Epidermal melanocyte (primary cell): Measurements from ENCODE around the gene CLDND2.

Experiments used
- DNase-seq: peaks from one replicate; pipeline ENCODE4 v3.0.0; 2011; ENCODE audit warnings: low spot score; ENCODE audit not compliant: insufficient read length

Gene CLDND2

GRCh38 chr19:51333836-51334460 is 34.9 kb downstream of the CLDND2 start:
- DNase-seq = peak; percentile 5

- DNase-seq = peak; percentile 15
Measured at GRCh38 chr19:51331716-51332115, 37.1 kb downstream of the CLDND2 start.

- peak; percentile 9 for DNase-seq
Measured at GRCh38 chr19:51331193-51331592, 37.6 kb downstream of the CLDND2 start.

GRCh38 chr19:51330366-51330765 is 38.4 kb downstream of the CLDND2 start:
- DNase-seq = no peak

- DNase-seq = no peak
Measured at GRCh38 chr19:51329411-51329810, 39.4 kb downstream of the CLDND2 start.

- DNase-seq = peak; percentile 40
Measured at GRCh38 chr19:51327066-51328001, 41.5 kb downstream of the CLDND2 start.

- DNase-seq = peak; percentile 17
Measured at GRCh38 chr19:51326216-51327065, 42.4 kb downstream of the CLDND2 start.

- no peak for DNase-seq
Measured at GRCh38 chr19:51325161-51325976, 43.4 kb downstream of the CLDND2 start.

- no peak for DNase-seq
Measured at GRCh38 chr19:51324167-51324481, 44.7 kb downstream of the CLDND2 start.

GRCh38 chr19:51323481-51324166 is 45.2 kb downstream of the CLDND2 start:
- DNase-seq = no peak

GRCh38 chr19:51321799-51322198 is 47.0 kb downstream of the CLDND2 start:
- no peak for DNase-seq

- DNase-seq = no peak
Measured at GRCh38 chr19:51320280-51320657, 48.5 kb downstream of the CLDND2 start.

- no peak for DNase-seq
Measured at GRCh38 chr19:51319649-51320279, 49.0 kb downstream of the CLDND2 start.

GRCh38 chr19:51318687-51319648 is 49.8 kb downstream of the CLDND2 start:
- no peak for DNase-seq

GRCh38 chr19:51317968-51318367 is 50.8 kb downstream of the CLDND2 start:
- DNase-seq = no peak

GRCh38 chr19:51317376-51317775 is 51.4 kb downstream of the CLDND2 start:
- DNase-seq = no peak
